H9 (cell line): ENCODE data around the gene CRELD2. TPM values are rescaled to one million over a fixed set of nuclear protein-coding genes. Genes with fewer than 3 reads are reported as not detected.

Experiments used
- DNase-seq: peaks from one replicate; pipeline ENCODE4 v3.0.0-alpha.2; 2017
- H2AFZ ChIP-seq: one replicate; pipeline ENCODE4 v1.6.1; 2013; ENCODE audit warnings: mild to moderate bottlenecking, low read length, control low read depth, moderate library complexity
- H2AK5ac ChIP-seq: 2 replicates; pipeline ENCODE4 v1.6.1; 2013; ENCODE audit warnings: low read length, control low read depth, mixed read lengths; ENCODE audit not compliant: insufficient read length
- H2BK120ac ChIP-seq: one replicate; pipeline ENCODE4 v1.6.1; 2013; ENCODE audit warnings: low read depth, mild to moderate bottlenecking, low read length, control low read depth, inconsistent platforms; ENCODE audit not compliant: poor library complexity, severe bottlenecking
- H2BK12ac ChIP-seq: 2 replicates; pipeline ENCODE4 v1.6.1; 2013; ENCODE audit warnings: low read length, control low read depth, mixed read lengths, low read depth; ENCODE audit not compliant: insufficient read length
- H2BK15ac ChIP-seq: 2 replicates; pipeline ENCODE4 v1.6.1; 2013; ENCODE audit warnings: low read depth, low read length, control low read depth
- H2BK20ac ChIP-seq: one replicate; pipeline ENCODE4 v1.6.1; 2013; ENCODE audit warnings: low read depth, mild to moderate bottlenecking, low read length, control low read depth, inconsistent platforms; ENCODE audit not compliant: poor library complexity, severe bottlenecking
- H2BK5ac ChIP-seq: 2 replicates; pipeline ENCODE4 v1.6.1; 2013; ENCODE audit warnings: low read length, control low read depth, mixed read lengths; ENCODE audit not compliant: insufficient read length
- H3K14ac ChIP-seq: 2 replicates; pipeline ENCODE4 v1.6.1; 2013; ENCODE audit warnings: low read length, control low read depth; ENCODE audit not compliant: insufficient read depth
- H3K18ac ChIP-seq: 2 replicates; pipeline ENCODE4 v1.6.1; 2013; ENCODE audit warnings: low read depth, mild to moderate bottlenecking, mixed read lengths, low read length, control low read depth; ENCODE audit not compliant: insufficient read length
- H3K23ac ChIP-seq: 2 replicates; pipeline ENCODE4 v1.6.1; 2013; ENCODE audit warnings: low read length, control low read depth, mixed read lengths, low read depth; ENCODE audit not compliant: insufficient read length
- H3K23me2 ChIP-seq: 2 replicates; pipeline ENCODE4 v1.6.1; 2013; ENCODE audit warnings: low read depth, mild to moderate bottlenecking, mixed read lengths, low read length, control low read depth; ENCODE audit not compliant: insufficient read length, poor library complexity, severe bottlenecking
- H3K27ac ChIP-seq: 2 replicates; pipeline ENCODE4 v1.5.1; 2013; ENCODE audit warnings: low read length, control low read depth, mixed read lengths, low read depth; ENCODE audit not compliant: insufficient read length
- H3K27me3 ChIP-seq: 2 replicates; pipeline ENCODE4 v1.6.1; 2013; ENCODE audit warnings: low read length, control low read depth, inconsistent platforms; ENCODE audit not compliant: insufficient read depth
- H3K4ac ChIP-seq: 2 replicates; pipeline ENCODE4 v1.6.1; 2013; ENCODE audit warnings: low read depth, mild to moderate bottlenecking, control low read depth, inconsistent platforms, low read length, moderate library complexity
- H3K4me1 ChIP-seq: 2 replicates; pipeline ENCODE4 v1.6.1; 2013; ENCODE audit warnings: low read length, control low read depth, inconsistent platforms; ENCODE audit not compliant: insufficient read depth
- H3K4me2 ChIP-seq: 2 replicates; pipeline ENCODE4 v1.6.1; 2013; ENCODE audit warnings: low read length, control low read depth, mixed read lengths; ENCODE audit not compliant: insufficient read length, insufficient read depth
- H3K56ac ChIP-seq: 2 replicates; pipeline ENCODE4 v1.6.1; 2013; ENCODE audit warnings: low read depth, mild to moderate bottlenecking, mixed read lengths, low read length, control low read depth; ENCODE audit not compliant: insufficient read length
- H3K79me1 ChIP-seq: 2 replicates; pipeline ENCODE4 v1.6.1; 2013; ENCODE audit warnings: low read depth, mild to moderate bottlenecking, moderate library complexity, low read length, control low read depth, inconsistent platforms; ENCODE audit not compliant: insufficient read depth, poor library complexity, severe bottlenecking
- H3K79me2 ChIP-seq: 2 replicates; pipeline ENCODE4 v1.6.1; 2013; ENCODE audit warnings: low read length, control low read depth, inconsistent platforms; ENCODE audit not compliant: insufficient read depth
- H3K9ac ChIP-seq: 2 replicates; pipeline ENCODE4 v1.6.1; 2013; ENCODE audit warnings: low read length, control low read depth, mixed read lengths; ENCODE audit not compliant: insufficient read length; ENCODE audit errors: extremely low read depth
- H3K9me3 ChIP-seq: one replicate; pipeline ENCODE4 v1.6.1; 2013; ENCODE audit warnings: low read depth, low read length, inconsistent platforms; ENCODE audit not compliant: control insufficient read depth
- H3T11ph ChIP-seq: one replicate; pipeline ENCODE4 v1.6.1; 2013; ENCODE audit warnings: mild to moderate bottlenecking, low read length, control low read depth, inconsistent platforms
- H4K20me1 ChIP-seq: one replicate; pipeline ENCODE4 v1.6.1; 2013; ENCODE audit not compliant: control insufficient read depth, insufficient read length, insufficient read depth
- H4K5ac ChIP-seq: 2 replicates; pipeline ENCODE4 v1.6.1; 2013; ENCODE audit warnings: low read depth, mild to moderate bottlenecking, mixed read lengths, low read length, control low read depth; ENCODE audit not compliant: insufficient read length
- H4K8ac ChIP-seq: replicated peaks from 2 replicates; pipeline ENCODE4 v1.6.1; 2013; ENCODE audit warnings: low read length, control low read depth, mixed read lengths, low read depth; ENCODE audit not compliant: insufficient read length
- H4K91ac ChIP-seq: 2 replicates; pipeline ENCODE4 v1.6.1; 2013; ENCODE audit warnings: low read depth, mild to moderate bottlenecking, moderate library complexity, mixed read lengths, low read length, control low read depth; ENCODE audit not compliant: insufficient read length
- H3K27ac Mint-ChIP-seq, 3 experiments: 2 replicates in 2 of 3; 3 replicates in 1 of 3; pipeline ENCODE4 v1.8.0; 2020 to 2021; ENCODE audit warnings: mixed read lengths in 3 of 3, mild to moderate bottlenecking in 1 of 3, moderate library complexity in 1 of 3
- H3K27me3 Mint-ChIP-seq: 2 replicates; pipeline ENCODE4 v1.8.0; 2021; ENCODE audit warnings: low read depth, mild to moderate bottlenecking, moderate library complexity, mixed read lengths
- H3K36me3 Mint-ChIP-seq, 3 experiments: 2 replicates in 2 of 3; 3 replicates in 1 of 3; pipeline ENCODE4 v1.8.0; 2020 to 2021; ENCODE audit warnings: low read depth in 3 of 3, mixed read lengths in 3 of 3; ENCODE audit not compliant: insufficient read depth in 1 of 3
- H3K4me1 Mint-ChIP-seq, 2 experiments: 2 replicates each; pipeline ENCODE4 v1.8.0; 2020; ENCODE audit warnings: mixed read lengths in 2 of 2
- H3K4me3 Mint-ChIP-seq, 2 experiments: 2 replicates in 1 of 2; 3 replicates in 1 of 2; pipeline ENCODE4 v1.8.0; 2020 to 2021; ENCODE audit warnings: mild to moderate bottlenecking in 2 of 2, mixed read lengths in 2 of 2, moderate library complexity in 1 of 2
- H3K9me3 Mint-ChIP-seq, 2 experiments: 2 replicates in 1 of 2; 3 replicates in 1 of 2; pipeline ENCODE4 v1.8.0; 2020; ENCODE audit warnings: mild to moderate bottlenecking in 2 of 2, mixed read lengths in 2 of 2, moderate library complexity in 1 of 2
- WGBS: extraction: QIAGEN DNeasy Blood & Tissue Kit; methylation state at CpG from one replicate; pipeline ENCODE4 v1.1.7; 2013; ENCODE audit warnings: missing lambda C conversion rate, low lambda C conversion rate, mixed read lengths; ENCODE audit not compliant: insufficient read length; ENCODE audit errors: extremely low coverage; 5-methylcytosine and 5-hydroxymethylcytosine counted together
- total RNA-seq: library from RNA; stranded (reverse); gene quantifications from 2 replicates; pipeline ENCODE4 v1.2.1, GENCODE V29; 2021
- TF ChIP-seq, protein P1 (sequence below): fragments of 200-600 bp; sonication (generic); conservative IDR thresholded peaks from 3 replicates; pipeline ENCODE4 v1.8.0; 2021; ENCODE audit warnings: antibody characterized with exemption, mild to moderate bottlenecking

Gene CRELD2
- total RNA-seq, 1 experiment from 2014 or later: 34.7 TPM

DNA sequence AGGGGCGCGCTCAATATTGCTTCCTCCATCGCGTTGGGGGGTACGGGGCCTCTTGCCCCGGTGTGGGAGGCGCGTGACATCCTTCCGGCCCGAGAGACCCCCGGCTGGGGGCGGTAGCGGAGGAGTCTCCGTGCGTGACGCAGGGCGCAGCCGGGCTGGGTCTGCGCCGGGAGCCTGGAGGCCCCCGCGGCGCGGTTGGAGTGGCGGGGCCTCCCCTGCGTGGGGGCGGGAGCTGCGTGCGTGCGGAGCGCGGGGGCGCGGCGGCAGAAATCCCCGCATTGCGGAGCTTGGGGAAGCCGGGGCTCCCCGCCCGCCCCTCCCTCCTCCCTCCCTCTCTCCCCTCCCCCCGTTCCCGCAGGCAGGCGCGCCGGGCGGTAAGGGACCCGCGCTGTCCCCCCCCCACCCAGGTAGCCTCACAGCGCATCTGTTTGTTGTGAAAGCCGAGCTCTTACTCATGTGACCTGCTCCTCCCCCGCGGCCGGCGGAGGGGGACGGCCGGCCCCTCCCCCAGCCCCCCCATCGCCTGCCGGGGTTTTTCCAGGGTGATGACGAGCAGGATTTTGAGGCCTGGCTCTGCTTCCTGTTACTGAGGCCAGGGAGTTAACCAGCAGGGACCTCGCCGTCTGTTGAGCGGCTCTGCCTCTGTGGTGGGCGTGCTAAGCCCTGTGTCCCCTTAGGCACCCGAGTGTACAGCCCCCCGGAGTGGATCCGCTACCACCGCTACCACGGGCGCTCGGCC, 43.7 kb downstream of the CRELD2 start:
- peak overlapping the region; percentile 83 for H3K18ac ChIP-seq
- H4K20me1 ChIP-seq: no peaks in the 10 kb centered on the region
- no peak overlapping the region for H3K27ac ChIP-seq
- H3K9me3 ChIP-seq: no peaks in the 10 kb centered on the region
- H3K4me2 ChIP-seq: peak overlapping the region; percentile 54
- H3K4ac ChIP-seq: no peak overlapping the region
- H3K27me3 ChIP-seq: no peaks in the 10 kb centered on the region
- H3K79me2 ChIP-seq: peaks cover 3% of the 10 kb centered on the region; the same call in 1 of the 2 replicates
- WGBS: no CpG with 5 or more reads among the region's 70 CpGs
- Mint-ChIP-seq H3K36me3 (peaks cover 8 to 17% (median 14%) of the 10 kb centered on the region in 3 experiments; a peak in 5 of 7 replicates), H3K9me3 (no peaks in the 10 kb centered on the region), H3K4me1 (peaks cover 2 to 10% of the 10 kb centered on the region in 2 experiments; a peak in 2 of 4 replicates), H3K4me3 (peak overlapping the region; percentile 84 to 88), H3K27me3 (peaks cover 4% of the 10 kb centered on the region), H3K27ac (peak overlapping the region in 2 of 3 experiments; percentile 70 to 91; a peak in 2 of 7 replicates)
- H3K56ac ChIP-seq: no peak overlapping the region
- no peak overlapping the region for H2BK20ac ChIP-seq
- H4K91ac ChIP-seq: no peak overlapping the region
- H2BK120ac ChIP-seq: no peak overlapping the region
- no peak overlapping the region for H4K5ac ChIP-seq
- no peak overlapping the region for H3K23ac ChIP-seq
- H3K79me1 ChIP-seq: peaks cover 6% of the 10 kb centered on the region
- no peak overlapping the region for H4K8ac ChIP-seq
- H2AFZ ChIP-seq: no peak overlapping the region
- H3K23me2 ChIP-seq: no peaks in the 10 kb centered on the region
- no peak overlapping the region for H2BK5ac ChIP-seq
- H3K14ac ChIP-seq: peak overlapping the region; percentile 76
- H2BK12ac ChIP-seq: no peak overlapping the region
- H2AK5ac ChIP-seq: no peak overlapping the region
- DNase-seq: peak; percentile 92
- H2BK15ac ChIP-seq: no peak overlapping the region
- no peaks in the 10 kb centered on the region for H3K4me1 ChIP-seq
- no peak overlapping the region for H3T11ph ChIP-seq
- TF ChIP-seq, protein P1, sequence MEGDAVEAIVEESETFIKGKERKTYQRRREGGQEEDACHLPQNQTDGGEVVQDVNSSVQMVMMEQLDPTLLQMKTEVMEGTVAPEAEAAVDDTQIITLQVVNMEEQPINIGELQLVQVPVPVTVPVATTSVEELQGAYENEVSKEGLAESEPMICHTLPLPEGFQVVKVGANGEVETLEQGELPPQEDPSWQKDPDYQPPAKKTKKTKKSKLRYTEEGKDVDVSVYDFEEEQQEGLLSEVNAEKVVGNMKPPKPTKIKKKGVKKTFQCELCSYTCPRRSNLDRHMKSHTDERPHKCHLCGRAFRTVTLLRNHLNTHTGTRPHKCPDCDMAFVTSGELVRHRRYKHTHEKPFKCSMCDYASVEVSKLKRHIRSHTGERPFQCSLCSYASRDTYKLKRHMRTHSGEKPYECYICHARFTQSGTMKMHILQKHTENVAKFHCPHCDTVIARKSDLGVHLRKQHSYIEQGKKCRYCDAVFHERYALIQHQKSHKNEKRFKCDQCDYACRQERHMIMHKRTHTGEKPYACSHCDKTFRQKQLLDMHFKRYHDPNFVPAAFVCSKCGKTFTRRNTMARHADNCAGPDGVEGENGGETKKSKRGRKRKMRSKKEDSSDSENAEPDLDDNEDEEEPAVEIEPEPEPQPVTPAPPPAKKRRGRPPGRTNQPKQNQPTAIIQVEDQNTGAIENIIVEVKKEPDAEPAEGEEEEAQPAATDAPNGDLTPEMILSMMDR: no peak
- no peak overlapping the region for H3K9ac ChIP-seq
